NCI-H2196 treated with DMSO at 0.1 percent for 48 hours (cell line): Measurements from ENCODE around the gene AFMID.
A peak's percentile ranks its signal among the peaks of the same experiment; 100 is the strongest.
"Not testable (repeated sequence)": the region's sequence is repeated elsewhere in the genome, so short reads cannot be mapped to it uniquely, and the experiment has no call there.

Experiments used
- DNase-seq: peaks from one replicate; lab custom pipeline; 2025; ENCODE audit not compliant: unreplicated experiment; lab: John Stamatoyannopoulos, UW

AFMID gene

GRCh38 chr17:78252701-78253635 lies 65.8 kb downstream of the AFMID start:
- DNase-seq, result no peak

- DNase-seq, result not testable (repeated sequence)
These were observed 66.4 kb downstream of the AFMID start for GRCh38 chr17:78253636-78253945.

GRCh38 chr17:78253946-78254672 lies 66.9 kb downstream of the AFMID start:
- DNase-seq, result peak; percentile 88

GRCh38 chr17:78255029-78255656 lies 68.0 kb downstream of the AFMID start:
- no peak for DNase-seq

- DNase-seq, result no peak
These were observed 69.0 kb downstream of the AFMID start for GRCh38 chr17:78255953-78256706.

- DNase-seq, result no peak
These were observed 69.8 kb downstream of the AFMID start for GRCh38 chr17:78256707-78257591.
